Urothelium cell line (cell line): Measurements from ENCODE around the gene CCDC177.

Source experiments
- DNase-seq: peaks from one replicate; pipeline ENCODE4 v3.0.0; 2011; ENCODE audit warnings: low spot score, mixed read lengths
- FAIRE-seq: peaks from 2 replicates; lab custom pipeline; 2011; peaks lifted over from hg19 to GRCh38; lab: Jason Lieb, UNC

CCDC177 gene

GRCh38 chr14:69570836-69571330, 3.8 kb downstream of the CCDC177 start:
- DNase-seq: no peak
- FAIRE-seq: peak; percentile 82

GRCh38 chr14:69569859-69570258, 4.8 kb downstream of the CCDC177 start:
- no peak for FAIRE-seq
- no peak for DNase-seq

- peak; percentile 96 for FAIRE-seq
- no peak for DNase-seq
Measured at GRCh38 chr14:69567563-69567962, 7.1 kb downstream of the CCDC177 start.

- no peak for DNase-seq
- FAIRE-seq: no peak
Measured at GRCh38 chr14:69561893-69562292, 12.8 kb downstream of the CCDC177 start.

DNA sequence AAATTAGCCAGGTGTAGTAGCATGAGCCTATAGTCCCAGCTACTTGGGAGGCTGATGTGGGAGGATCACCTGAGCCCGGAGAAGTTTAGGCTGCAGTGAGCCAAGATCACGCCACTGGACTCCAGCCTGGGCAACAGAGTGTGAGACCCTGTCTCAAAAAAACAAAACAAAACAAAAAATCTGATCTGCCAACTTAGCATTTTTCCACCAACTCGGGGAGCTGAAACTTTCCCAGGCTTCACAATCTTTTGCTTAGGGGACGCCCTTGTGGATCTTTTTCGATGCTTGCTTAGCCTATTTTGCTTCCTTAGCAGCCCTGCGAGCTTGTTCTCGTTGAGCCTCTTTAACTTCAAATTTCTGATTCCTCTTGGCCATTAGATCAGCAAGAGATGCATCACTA, 13.8 kb downstream of the CCDC177 start:
- no peak for DNase-seq
- no peak for FAIRE-seq

GRCh38 chr14:69559581-69560011, 15.1 kb downstream of the CCDC177 start:
- FAIRE-seq (peak; percentile 58), DNase-seq (no peak)

GRCh38 chr14:69558774-69559173, 15.9 kb downstream of the CCDC177 start:
- FAIRE-seq (no peak), DNase-seq (no peak)

DNA sequence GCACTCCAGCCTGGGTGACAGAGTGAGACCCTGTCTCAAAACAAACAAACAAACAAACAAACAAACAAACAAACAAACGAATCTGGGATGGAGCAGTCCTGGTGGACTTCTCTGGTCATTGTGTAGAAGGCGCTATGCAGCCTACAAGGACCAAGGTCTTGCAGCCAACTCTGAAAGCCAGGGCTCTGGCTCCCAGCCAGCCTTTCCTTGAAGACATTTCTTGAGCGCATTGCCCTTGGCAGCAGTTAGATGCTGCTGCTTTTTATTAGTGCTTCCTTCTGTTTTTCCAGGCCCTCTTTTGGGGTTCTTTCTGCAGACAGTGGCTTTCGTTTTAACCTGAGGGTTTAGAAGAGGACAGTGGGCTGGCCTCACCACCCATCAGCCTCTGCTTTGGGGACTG, 20.2 kb downstream of the CCDC177 start:
- FAIRE-seq: no peak
- DNase-seq: no peak

- DNase-seq (no peak), FAIRE-seq (peak; percentile 71)
Measured at GRCh38 chr14:69553252-69553651, 21.4 kb downstream of the CCDC177 start.

GRCh38 chr14:69551511-69551910, 23.2 kb downstream of the CCDC177 start:
- no peak for FAIRE-seq

GRCh38 chr14:69548566-69548965, 26.1 kb downstream of the CCDC177 start:
- FAIRE-seq: no peak
- DNase-seq: no peak

More at GRCh38 chr14:69551511-69551910, 23.2 kb downstream of the CCDC177 start:
- no peak for DNase-seq

DNA sequence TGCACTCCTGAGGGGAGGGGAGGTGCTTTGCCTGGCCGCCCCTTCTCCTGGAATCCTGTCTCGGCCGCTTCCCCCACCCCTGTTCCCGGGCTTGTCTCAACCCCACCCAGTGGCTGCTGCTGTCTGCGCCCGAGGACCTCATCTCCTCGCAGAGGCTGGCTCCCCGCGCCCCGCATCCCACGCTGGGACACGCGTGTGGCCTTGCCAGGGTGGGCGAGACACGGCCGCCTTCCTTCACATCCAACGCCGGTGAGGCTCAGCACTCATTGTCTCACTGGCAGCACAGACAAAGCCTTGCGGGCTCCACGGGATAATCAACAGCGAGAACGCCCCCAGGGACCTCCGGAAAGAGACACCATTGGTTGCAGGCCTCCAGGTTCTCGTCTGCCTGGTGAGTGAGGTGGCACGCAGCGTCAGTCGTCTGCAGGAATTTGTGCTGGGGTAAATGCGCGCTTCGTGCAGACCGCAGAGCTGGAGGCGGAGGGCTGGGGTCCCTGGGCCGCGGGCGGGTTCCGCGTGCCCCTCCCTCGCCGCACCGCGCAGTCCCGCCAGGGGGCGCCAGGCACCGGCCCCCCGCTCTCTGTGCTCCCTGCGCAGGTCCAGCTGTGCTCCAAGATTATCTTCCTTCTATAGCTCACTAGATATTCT, 26.8 kb downstream of the CCDC177 start:
- DNase-seq: no peak
- FAIRE-seq: peak; percentile 68

- peak; percentile 100 for FAIRE-seq
Measured at GRCh38 chr14:69543341-69544115, 31.1 kb downstream of the CCDC177 start.

GRCh38 chr14:69542311-69542710, 32.4 kb downstream of the CCDC177 start:
- DNase-seq: no peak

More at GRCh38 chr14:69543341-69544115, 31.1 kb downstream of the CCDC177 start:
- peak; percentile 98 for DNase-seq

DNA sequence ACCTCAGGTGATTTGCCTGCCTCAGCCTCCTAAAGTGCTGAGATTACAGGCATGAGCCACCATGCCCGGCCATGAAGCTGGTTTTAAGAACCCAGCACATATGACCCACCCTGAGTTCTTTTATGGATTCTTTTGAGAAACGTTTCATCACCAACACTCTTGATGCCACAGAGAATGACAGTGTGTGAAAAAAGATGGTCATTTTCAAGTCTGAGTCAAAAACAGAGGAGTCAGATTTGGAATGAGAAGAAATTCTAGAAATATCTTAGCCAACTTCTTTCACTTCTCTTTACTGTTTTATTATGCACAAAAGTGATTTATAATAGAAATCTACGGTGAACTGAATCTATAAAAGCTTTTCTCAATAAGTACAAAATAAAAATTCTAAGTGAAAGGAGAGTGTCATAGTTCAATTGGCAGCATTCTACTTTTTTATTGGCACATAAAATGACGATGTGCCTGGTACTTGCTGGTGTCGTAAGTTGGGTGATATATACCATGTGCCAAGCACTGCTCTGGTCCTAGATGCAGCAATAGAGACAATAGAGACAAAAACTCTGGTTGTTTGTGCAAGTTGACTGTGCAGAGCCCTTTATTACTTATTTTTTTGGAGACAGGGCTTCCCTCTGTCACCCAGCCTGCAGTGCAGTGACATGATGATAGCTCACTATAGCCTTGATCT, 33.9 kb downstream of the CCDC177 start:
- no peak for FAIRE-seq
- no peak for DNase-seq

More at GRCh38 chr14:69542311-69542710, 32.4 kb downstream of the CCDC177 start:
- no peak for FAIRE-seq

DNA sequence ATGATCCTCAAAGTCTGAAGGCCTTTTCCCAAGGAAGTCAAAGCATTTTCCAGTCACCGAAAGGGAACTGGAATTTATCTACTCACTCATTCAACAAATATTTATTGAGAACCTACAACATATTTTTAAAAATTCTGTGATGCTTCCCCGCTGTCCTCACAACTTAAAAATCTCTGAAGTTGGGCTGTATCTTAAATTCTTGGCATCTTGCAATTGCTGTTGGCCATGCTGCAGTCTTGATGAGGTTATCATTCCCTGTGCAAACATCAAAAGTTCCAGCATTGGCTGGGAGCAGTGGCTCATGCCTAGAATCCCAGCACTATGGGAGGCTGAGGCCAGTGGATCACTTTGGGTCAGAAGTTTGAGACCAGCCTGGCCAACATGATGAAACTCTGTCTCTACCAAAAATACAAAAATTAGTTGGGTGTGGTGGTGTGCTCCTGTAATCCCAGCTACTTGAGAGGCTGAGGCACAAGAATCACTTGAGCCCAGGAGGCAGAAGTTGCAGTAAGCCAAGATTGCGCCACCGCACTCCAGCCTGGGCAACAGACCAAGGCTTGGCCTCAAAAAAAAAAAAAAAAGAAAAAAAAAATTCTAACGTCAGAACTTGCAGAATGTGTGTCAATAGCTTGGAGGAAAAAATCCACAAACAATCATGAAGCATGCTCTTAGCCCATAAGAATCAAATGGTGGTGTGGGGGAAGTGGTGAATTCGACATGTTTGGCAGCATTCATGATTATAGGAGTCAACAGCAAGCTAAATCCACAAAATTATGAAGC, 34.9 kb downstream of the CCDC177 start:
- DNase-seq (no peak), FAIRE-seq (no peak)

DNA sequence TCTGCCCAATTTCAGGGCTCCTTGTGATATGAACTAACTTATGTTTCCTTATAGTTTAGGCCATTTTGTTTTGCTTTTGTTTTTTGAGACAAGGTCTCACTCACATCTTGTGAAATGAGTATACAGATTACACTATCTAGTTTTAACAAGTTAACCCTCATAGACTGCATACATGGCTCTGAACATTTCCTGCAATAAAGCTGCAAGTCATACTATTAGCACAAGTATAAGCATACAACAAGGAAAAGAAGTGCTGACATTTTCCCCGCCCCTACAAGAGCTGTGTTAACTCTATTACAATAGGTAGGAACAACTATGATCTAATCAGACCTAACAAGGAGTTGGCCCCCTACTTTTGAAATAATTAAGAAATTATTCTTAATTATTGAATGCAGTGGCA, 35.9 kb downstream of the CCDC177 start:
- FAIRE-seq (peak; percentile 65), DNase-seq (no peak)

DNA sequence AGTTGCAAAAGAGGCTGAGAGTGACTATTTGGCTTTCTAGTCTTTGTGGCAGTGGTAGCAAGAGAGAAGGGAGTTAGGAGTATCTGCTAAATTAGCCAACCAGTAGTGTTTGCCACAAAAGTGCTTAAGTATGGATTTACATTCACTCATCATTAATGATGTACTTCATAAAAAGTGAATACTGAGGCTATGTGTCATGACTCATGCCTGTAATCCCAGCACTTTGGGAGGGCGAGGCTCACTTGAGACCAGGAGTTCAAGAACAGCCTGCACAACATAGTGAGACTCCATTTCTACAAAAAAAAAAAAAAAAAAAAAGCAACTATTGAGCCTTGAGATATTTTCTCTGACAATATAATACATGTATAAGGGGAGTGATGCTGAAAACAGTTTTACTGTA, 36.8 kb downstream of the CCDC177 start:
- DNase-seq: no peak
- FAIRE-seq: no peak

DNA sequence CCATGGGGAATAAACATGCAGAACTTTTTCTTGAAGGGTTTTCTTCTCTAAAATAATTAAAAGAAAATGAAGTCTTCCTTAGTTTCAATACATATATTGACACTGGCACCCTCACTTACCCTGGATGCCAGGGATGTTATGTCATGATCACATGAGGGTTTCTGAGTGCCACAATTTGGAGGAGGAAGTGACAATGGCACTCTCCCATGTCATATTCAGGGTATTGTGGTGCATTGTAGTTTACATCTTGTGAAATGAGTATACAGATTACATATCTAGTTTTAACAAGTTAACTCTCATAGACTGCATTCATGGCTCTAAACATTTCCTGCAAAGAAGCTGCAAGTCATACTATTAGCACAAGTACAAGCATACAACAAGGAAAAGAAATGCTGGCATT, 37.7 kb downstream of the CCDC177 start:
- DNase-seq (no peak), FAIRE-seq (no peak)

GRCh38 chr14:69535230-69535848, 39.3 kb downstream of the CCDC177 start:
- DNase-seq (peak; percentile 92), FAIRE-seq (peak; percentile 99)
